SK-N-MC (cell line): ENCODE measurements around the gene PACSIN3.

Source experiments
- EZH2 ChIP-seq: fragments of 200-600 bp; sonication (generic); IDR thresholded peaks from one replicate; pipeline ENCODE4 v1.6.1; 2017; ENCODE audit warnings: antibody characterized with exemption
- POLR2AphosphoS5 ChIP-seq: IDR thresholded peaks from 2 replicates; pipeline ENCODE4 v1.6.1; 2012; ENCODE audit warnings: mild to moderate bottlenecking, low read depth, low read length, borderline replicate concordance

DNA sequence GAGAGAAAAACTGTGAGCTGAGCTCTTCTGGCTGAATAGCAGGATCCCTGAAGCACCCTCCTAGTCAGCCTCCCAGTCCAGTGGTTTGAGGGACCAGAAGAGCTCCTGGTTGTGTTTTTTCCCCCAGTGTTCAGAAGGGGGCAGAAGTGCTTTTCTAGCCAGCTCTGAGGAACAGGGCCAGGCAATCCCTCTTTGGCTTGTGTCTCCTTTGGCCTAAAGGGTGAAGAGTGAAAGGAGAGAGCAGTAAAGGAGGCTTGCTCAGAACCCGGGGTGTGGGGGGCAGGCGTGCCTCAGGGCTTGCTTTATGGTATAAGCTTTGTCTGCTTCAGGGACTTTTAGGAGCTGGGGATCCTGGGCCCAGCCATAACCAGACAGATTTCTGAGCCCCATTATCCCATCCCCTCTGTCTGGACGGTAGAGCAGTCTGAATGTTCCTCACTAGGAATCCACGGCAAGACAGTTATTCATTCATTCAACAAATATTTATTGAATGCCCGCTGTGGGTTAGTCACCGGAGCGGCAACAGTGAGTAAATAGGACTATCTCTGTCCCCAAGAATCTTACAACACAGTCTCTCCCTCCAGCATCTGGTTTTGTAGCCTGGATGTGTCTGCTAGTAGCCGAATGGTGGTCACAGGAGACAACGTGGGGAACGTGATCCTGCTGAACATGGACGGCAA lies 47.9 kb upstream of the PACSIN3 start:
- TF ChIP-seq POLR2AphosphoS5 = no peak
- TF ChIP-seq EZH2 = no peak
